IPS-20b (cell line): ENCODE data around the gene SNAPC2.
"Not testable (repeated sequence)": the region's sequence is repeated elsewhere in the genome, so short reads cannot be mapped to it uniquely, and the experiment has no call there.

Source experiments
- H3K27ac ChIP-seq: one replicate; pipeline ENCODE4 v1.5.1; 2013; ENCODE audit warnings: low read length
- H3K27me3 ChIP-seq: 2 replicates; pipeline ENCODE4 v1.6.1; 2013; ENCODE audit warnings: mild to moderate bottlenecking, low read length, inconsistent platforms; ENCODE audit not compliant: insufficient read depth
- H3K36me3 ChIP-seq: 2 replicates; pipeline ENCODE4 v1.6.1; 2013; ENCODE audit warnings: low read depth, mild to moderate bottlenecking, inconsistent platforms, low read length, moderate library complexity; ENCODE audit not compliant: insufficient read depth
- H3K4me1 ChIP-seq: 2 replicates; pipeline ENCODE4 v1.6.1; 2013; ENCODE audit warnings: mild to moderate bottlenecking, control low read depth, inconsistent platforms, low read length, moderate library complexity; ENCODE audit not compliant: insufficient read depth
- H3K4me3 ChIP-seq: 2 replicates; pipeline ENCODE4 v1.5.1; 2013; ENCODE audit warnings: mild to moderate bottlenecking, low read length, inconsistent platforms
- H3K9ac ChIP-seq: 2 replicates; pipeline ENCODE4 v1.6.1; 2013; ENCODE audit warnings: low read depth, mild to moderate bottlenecking, inconsistent platforms, low read length, moderate library complexity
- H3K9me3 ChIP-seq: 2 replicates; pipeline ENCODE4 v1.6.1; 2013; ENCODE audit warnings: mild to moderate bottlenecking, low read depth, low read length, inconsistent platforms; ENCODE audit not compliant: insufficient read depth

The SNAPC2 gene

DNA sequence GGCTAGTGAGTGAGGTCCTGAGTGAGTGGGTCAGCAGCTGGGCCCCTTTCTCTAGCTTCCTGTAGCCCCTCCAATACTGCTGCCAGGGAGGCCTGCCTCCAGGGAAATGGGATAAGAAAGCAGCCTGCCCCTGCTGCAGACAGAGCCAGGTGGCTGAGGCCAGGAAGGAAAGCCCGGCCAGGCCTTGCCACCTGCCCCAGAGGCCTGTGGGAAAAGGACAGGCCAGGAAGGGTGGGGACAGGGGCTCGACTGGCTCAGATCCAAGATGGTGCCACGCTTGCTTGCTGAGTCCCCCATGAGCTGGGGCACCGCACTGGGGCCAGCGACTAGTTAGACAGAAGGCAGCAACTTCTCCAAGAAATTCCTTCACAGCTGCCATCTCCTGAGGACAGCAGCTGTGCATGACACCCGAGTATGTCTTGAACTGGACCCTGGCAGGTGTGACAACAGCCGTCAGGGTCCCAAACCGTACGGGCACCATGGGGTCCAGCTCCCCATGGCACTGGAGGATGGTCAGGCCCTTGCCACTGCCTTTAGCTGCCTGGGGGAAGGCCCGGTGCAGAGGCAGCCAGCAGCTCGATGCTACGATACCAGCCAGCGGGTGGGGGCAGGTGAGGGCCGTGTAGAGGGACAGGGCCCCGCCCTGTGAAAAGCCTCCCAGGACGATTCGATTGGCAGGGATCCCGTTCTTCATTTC lies 40.9 kb upstream of the SNAPC2 start:
- Histone ChIP-seq H3K36me3 (no peaks in the 10 kb centered on the region), H3K9ac (no peak overlapping the region), H3K9me3 (no peaks in the 10 kb centered on the region), H3K4me3 (no peak overlapping the region), H3K27ac (no peak overlapping the region), H3K4me1 (no peaks in the 10 kb centered on the region), H3K27me3 (no peaks in the 10 kb centered on the region)

DNA sequence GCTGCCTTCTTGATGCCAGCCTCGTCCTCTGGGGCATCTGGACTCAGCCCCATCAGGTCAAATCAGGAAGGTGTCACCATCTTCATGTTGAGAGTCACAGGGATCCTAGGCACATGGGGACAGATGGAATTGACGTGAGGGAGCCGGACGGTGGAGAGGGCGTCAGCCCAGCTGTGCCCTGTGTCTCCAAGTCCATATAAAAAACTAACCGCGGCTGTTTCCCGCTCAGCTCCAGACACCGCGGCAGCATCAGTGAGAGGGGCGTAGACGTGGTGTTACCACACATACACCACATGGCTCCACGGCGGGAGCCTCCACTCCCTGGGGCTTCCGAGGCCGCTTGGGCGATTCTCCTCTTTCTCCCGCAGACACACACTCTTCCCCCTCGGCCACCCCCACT lies 40.3 kb upstream of the SNAPC2 start:
- H3K4me1 ChIP-seq, result no peaks in the 10 kb centered on the region
- no peak overlapping the region for H3K9ac ChIP-seq
- H3K36me3 ChIP-seq, result no peaks in the 10 kb centered on the region
- H3K27ac ChIP-seq, result no peak overlapping the region
- no peaks in the 10 kb centered on the region for H3K9me3 ChIP-seq
- H3K27me3 ChIP-seq, result no peaks in the 10 kb centered on the region
- H3K4me3 ChIP-seq, result no peak overlapping the region

DNA sequence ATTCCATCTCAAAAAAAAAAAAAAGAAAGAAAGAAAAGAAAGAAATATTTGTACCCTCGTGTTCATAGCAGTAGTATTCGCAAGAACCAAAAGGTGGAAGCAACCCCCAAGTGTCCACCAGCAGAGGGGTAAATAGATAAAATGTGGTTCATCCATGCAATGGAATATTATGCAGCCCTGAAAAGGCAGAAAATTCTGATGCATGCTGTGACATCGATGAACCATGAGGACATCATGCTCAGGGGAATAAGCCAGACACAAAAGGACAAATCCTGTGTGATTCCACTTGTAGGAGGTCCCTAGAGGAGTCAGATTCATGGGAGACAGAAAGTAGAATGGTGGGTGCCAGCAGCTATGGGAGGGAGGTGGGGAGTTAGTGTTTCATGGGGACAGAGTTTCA lies 38.2 kb upstream of the SNAPC2 start:
- Histone ChIP-seq H3K9ac (no peak overlapping the region), H3K4me3 (no peak overlapping the region), H3K36me3 (no peaks in the 10 kb centered on the region), H3K27me3 (no peaks in the 10 kb centered on the region), H3K4me1 (no peaks in the 10 kb centered on the region), H3K9me3 (no peaks in the 10 kb centered on the region), H3K27ac (no peak overlapping the region)

DNA sequence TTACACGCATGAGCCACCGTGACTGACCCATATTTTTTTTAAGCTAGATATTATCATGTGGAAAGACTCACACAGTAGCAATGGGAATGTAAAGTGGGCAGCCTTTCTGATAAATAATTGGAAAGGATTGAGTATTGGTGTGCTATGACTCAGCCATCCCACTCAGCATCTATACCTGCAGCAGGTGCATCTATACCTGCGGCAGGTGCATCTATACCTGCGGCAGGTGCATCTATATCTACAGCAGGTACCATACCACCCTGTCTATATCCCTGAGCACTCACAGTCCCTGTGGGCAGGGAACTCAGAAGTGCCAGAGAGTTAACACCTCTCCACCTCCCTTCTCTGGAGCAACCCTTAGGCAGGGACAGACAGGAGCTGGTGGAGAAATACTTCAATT lies 37.0 kb upstream of the SNAPC2 start:
- no peaks in the 10 kb centered on the region for H3K4me1 ChIP-seq
- no peaks in the 10 kb centered on the region for H3K9me3 ChIP-seq
- no peaks in the 10 kb centered on the region for H3K36me3 ChIP-seq
- no peak overlapping the region for H3K27ac ChIP-seq
- no peak overlapping the region for H3K4me3 ChIP-seq
- H3K27me3 ChIP-seq, result peaks cover 9% of the 10 kb centered on the region; the same call in 1 of the 2 replicates
- no peak overlapping the region for H3K9ac ChIP-seq

DNA sequence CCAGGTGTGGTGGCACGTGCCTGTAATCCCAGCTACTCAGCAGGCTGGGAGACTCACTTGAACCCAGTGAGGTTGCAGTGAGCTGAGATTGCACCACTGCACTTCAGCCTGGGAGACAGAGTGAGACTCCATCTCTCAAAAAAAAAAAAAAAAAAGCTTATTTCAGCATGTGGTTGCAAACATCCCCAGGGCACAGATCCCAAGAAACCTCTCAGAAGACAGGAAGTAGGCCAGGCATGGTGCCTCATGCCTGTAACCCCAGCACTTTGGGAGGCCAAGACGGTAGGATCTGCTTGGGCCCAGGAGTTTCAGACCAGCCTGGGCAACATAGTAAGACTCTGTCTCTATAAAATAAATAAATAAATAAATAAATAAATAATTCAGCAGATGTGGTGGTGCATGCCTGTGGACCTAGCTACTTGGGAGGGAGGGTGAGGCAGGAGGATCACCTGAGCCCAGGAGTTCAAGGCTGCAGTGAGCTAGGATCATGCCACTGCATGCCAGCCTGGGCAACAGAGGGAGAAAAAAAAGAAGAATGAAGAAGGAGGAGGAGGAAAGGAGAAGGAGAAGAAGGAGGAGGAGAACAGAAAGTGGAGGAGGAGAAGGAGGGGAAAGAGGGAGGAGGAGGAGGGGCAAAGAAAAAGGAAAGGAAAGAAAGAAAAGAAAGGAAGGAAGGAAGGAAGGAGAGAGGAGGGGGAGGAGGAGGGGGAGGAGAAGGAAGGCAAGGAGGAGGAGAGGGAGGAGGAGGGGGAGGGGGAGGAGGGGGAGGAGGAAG lies 36.2 kb upstream of the SNAPC2 start:
- Histone ChIP-seq H3K9ac (no peak overlapping the region), H3K9me3 (no peaks in the 10 kb centered on the region), H3K4me1 (no peaks in the 10 kb centered on the region), H3K36me3 (no peaks in the 10 kb centered on the region), H3K4me3 (no peak overlapping the region), H3K27me3 (peaks cover 16% of the 10 kb centered on the region), H3K27ac (no peak overlapping the region)

DNA sequence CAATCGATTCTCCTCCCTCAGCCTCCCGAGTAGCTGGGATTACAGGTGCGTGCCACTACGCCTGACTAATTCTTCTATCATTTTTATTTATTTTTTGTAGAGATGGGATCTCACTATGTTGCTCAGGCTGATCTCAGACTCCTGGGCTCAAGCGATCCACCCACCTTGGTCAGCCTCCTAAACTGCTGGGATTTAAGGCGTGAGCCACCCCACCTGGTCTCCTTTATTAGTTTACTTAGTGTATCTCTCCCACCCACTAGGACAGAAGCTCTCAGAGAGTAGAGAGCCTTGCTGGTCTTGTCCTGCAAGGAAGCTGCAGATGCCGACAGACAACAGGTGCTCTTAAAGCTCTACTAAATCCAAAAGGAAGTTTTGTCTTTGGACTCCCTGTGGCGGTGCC lies 34.3 kb upstream of the SNAPC2 start:
- Histone ChIP-seq H3K36me3 (no peaks in the 10 kb centered on the region), H3K9ac (no peak overlapping the region), H3K27ac (no peak overlapping the region), H3K9me3 (no peaks in the 10 kb centered on the region), H3K4me1 (no peaks in the 10 kb centered on the region), H3K27me3 (peaks cover 24% of the 10 kb centered on the region), H3K4me3 (no peak overlapping the region)

DNA sequence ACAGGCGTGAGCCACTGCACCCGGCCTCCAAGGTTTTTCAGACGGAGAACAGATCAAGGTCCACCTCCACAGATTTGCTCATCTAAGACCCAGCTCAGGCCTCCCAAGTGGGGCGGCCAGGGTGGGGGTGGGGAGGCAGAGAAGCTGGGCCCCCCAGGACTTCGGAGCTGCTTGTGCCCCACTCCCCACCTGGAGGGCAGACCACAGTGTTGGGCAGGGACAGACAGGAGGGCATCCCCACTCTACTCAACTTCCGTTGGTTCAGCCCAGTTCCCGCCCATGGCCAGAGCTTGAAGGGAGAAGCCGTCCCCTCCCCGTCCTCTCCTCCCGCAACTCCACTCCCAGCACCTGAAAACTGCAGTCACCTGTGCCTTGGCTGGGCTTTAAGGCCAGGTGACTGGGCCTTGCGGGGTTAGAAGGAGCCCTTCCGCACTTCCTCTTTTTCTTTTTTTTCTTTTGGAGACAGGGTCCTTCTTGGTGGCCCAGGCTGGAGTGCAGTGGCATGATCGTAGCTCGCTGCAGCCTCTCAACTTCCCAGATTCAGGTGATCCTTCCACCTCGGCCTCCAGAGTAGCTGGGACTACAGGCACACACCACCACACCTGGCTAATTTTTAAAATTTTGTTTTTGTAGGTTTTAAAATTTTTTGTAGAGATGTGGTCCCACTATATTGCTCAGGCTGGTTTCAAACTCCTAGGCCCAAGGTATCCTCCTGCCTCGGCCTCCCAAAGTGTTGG lies 32.6 kb upstream of the SNAPC2 start:
- Histone ChIP-seq H3K4me3 (peak overlapping the region; percentile 68; the same call in 1 of the 2 replicates), H3K27ac (no peak overlapping the region), H3K4me1 (no peaks in the 10 kb centered on the region), H3K9me3 (no peaks in the 10 kb centered on the region), H3K9ac (no peak overlapping the region), H3K36me3 (no peaks in the 10 kb centered on the region), H3K27me3 (peaks cover 24% of the 10 kb centered on the region)

DNA sequence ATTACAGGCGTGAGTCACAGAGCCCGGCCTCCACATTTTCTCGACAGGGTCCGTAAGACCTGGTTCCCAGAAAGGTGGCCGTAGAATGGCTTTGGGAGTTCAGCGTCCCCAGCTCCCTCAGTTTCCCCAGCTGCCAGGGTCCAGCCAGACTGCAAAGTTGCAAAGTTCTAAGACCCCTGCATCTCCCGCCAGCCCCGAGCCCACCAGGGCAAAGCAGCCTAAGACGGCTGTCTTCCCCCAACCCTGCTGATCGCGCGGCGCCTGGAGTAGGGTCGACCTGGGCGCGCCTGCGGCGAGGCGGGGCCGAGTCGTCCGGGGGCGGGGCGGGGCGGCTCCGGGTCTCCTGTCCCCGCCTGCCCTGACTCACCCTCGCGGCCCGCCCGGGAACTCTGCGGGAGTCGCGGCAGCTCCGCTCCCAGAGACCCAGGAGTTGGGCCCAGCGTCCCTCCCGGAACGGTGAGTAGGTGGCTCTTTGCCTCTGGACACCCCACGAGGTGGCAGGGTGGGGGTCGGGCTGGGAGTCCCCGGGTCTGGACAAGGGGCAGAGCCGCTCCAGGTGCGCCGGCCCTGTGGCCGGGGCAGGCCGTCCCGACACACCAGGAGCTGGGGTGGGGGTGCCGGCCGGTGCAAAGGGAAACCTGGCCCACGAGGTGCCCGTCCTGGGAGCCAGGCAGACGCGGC lies 31.9 kb upstream of the SNAPC2 start, which contains the start of gene LRRC8E:
Gene LRRC8E, plus strand, starts transcription at position 366 of the 681 bp plus-strand sequence. CDS start 7,094 bp downstream, outside the sequence.
- H3K9ac ChIP-seq, result peak within 1 kb of the TSS; percentile 7; the same call in 1 of the 2 replicates
- H3K9me3 ChIP-seq, result no peaks in the 10 kb centered on the region
- peaks cover 24% of the 10 kb centered on the region for H3K27me3 ChIP-seq
- no peaks in the 10 kb centered on the region for H3K36me3 ChIP-seq
- H3K4me1 ChIP-seq, result no peaks in the 10 kb centered on the region
- peak within 1 kb of the TSS; percentile 68 for H3K4me3 ChIP-seq
- H3K27ac ChIP-seq, result no peak within 1 kb of the TSS

DNA sequence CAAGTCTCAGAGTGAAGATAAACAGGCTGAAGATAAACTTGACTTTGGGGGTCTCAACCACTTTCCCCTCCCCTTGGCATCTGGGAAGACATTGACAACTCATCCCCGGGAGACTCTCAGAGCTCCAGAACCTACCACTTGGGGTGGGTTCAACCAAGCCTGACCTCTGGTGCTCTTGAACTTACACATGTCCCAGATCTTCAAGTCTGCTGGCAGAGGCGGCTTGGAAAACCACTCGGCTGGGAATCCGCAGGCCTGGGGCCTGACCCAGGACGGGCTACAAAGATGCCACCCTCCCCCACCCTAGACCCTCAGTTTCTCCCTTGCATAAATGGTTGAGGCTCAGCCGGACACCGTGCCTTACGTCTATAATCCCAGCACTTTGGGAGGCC lies 31.3 kb upstream of the SNAPC2 start:
- peaks cover 24% of the 10 kb centered on the region for H3K27me3 ChIP-seq
- H3K9me3 ChIP-seq, result no peaks in the 10 kb centered on the region
- no peaks in the 10 kb centered on the region for H3K36me3 ChIP-seq
- no peaks in the 10 kb centered on the region for H3K4me1 ChIP-seq
- H3K4me3 ChIP-seq, result peak overlapping the region; percentile 68
- no peak overlapping the region for H3K27ac ChIP-seq
- H3K9ac ChIP-seq, result peak overlapping the region; percentile 7; the same call in 1 of the 2 replicates

DNA sequence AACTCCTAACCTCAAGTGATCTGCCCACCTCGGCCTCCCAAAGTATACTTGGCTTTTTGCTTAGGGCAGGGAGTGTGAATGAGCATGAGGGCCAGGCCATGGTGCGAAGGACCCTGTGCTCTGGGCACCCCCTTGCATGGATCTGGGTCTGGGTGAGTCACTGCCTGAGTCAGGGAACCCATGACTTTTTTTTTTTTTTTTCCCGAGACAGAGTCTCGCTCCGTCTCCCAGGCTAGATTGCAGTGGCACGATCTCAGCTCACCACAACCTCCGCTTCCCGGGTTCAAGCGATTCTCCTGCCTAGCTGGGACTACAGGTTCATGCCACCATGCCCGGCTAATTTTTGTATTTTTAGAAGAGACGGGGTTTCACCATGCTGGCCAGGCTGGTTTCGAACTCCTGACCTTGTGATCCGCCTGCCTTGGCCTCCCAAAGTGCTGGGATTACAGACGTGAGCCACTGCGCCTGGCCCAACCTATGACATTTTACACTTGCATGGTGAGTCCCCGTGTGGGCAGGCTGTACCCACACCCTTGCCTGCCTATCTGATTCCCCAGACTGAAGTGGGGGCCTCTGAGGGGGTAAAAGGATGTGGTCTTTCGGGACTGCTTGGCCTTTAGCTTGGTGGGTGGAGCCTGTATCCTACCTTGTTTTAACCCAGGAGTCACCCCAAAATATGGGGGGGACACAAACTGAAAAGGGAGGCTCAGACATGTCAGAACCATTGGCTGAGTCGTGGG lies 26.6 kb upstream of the SNAPC2 start:
- H3K4me1 ChIP-seq, H3K27ac ChIP-seq, H3K36me3 ChIP-seq, H3K9me3 ChIP-seq, H3K4me3 ChIP-seq, H3K9ac ChIP-seq: not testable (repeated sequence)
- peaks cover 13% of the 10 kb centered on the region for H3K27me3 ChIP-seq
